ENCODE results near the gene LRRC59. TPM values are rescaled to one million over a fixed set of nuclear protein-coding genes. Genes with fewer than 3 reads are reported as not detected.

Gene LRRC59
- total RNA-seq, 4 donors from 2014 or later: 34.4 to 76.6 (median 50.3) TPM

- 34 to 42% methylated on average over 2 to 4 of the region's 8 CpGs for WGBS, 2 donors (ENCODE audit: low coverage in 1 of 2)
- no peak for ATAC-seq
- Histone ChIP-seq H3K27ac (no peak overlapping the region), H3K9me3 (no peaks in the 10 kb centered on the region), H3K4me1 (peaks cover 0 to 25% (median 5%) of the 10 kb centered on the region in 3 donors), H3K4me3 (no peak overlapping the region), H3K27me3 (no peaks in the 10 kb centered on the region), H3K36me3 (peaks cover 0 to 72% of the 10 kb centered on the region in 2 donors)
- no peak for TF ChIP-seq EP300 (IDR thresholded peaks at IDR 0.05)
- TF ChIP-seq POLR2AphosphoS5 (IDR thresholded peaks at IDR 0.05): no peak
- TF ChIP-seq CTCF (IDR thresholded peaks at IDR 0.05): no peak
Observed at GRCh38 chr17:50363217-50364060, 33.9 kb downstream of the LRRC59 start.

DNA sequence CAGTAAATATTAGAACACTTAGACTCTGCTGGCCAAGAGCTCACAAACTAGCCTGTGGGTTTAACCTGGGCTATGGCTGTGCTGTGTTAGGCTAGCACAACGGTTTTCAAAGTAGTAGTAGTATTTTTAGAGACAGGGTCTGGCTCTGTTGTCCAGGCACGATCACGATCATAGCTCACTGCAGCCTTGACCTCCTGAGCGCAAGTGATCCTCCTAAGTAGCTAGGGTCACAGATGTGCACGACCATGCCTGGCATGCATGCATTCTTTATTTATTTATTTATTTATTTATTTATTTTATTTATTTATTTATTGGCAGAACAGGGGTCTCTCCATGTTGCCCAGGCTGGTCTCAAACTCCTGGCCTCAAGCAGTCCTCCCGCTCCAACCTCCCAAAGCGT, 34.7 kb downstream of the LRRC59 start:
- no peak for ATAC-seq
- H3K4me1 ChIP-seq: peaks cover 0 to 25% (median 5%) of the 10 kb centered on the region in 3 donors
- H3K4me3 ChIP-seq: no peak overlapping the region
- H3K36me3 ChIP-seq: peaks cover 0 to 72% of the 10 kb centered on the region in 2 donors
- no peak for TF ChIP-seq EP300 (IDR thresholded peaks at IDR 0.05)
- no peak for TF ChIP-seq POLR2AphosphoS5 (IDR thresholded peaks at IDR 0.05)
- TF ChIP-seq CTCF (IDR thresholded peaks at IDR 0.05): no peak
- TF ChIP-seq POLR2A (IDR thresholded peaks at IDR 0.05): no peak
- peak overlapping the region in 1 of 4 donors; percentile 37 for H3K27ac ChIP-seq
- WGBS, 2 donors (ENCODE audit: low coverage in 1 of 2): 64 to 72% methylated on average over 5 of the region's 7 CpGs
- no peaks in the 10 kb centered on the region for H3K27me3 ChIP-seq
- H3K9me3 ChIP-seq: no peaks in the 10 kb centered on the region

GRCh38 chr17:50361561-50362480, 35.5 kb downstream of the LRRC59 start:
- H3K27ac ChIP-seq: peak overlapping the region in 2 of 4 donors; percentile 37 to 50
- 26 to 35% methylated on average over 7 of the region's 11 CpGs for WGBS, 2 donors (ENCODE audit: low coverage in 1 of 2)
- H3K36me3 ChIP-seq: peaks cover 0 to 72% of the 10 kb centered on the region in 2 donors
- H3K9me3 ChIP-seq: no peaks in the 10 kb centered on the region
- no peaks in the 10 kb centered on the region for H3K27me3 ChIP-seq
- H3K4me3 ChIP-seq: no peak overlapping the region
- H3K4me1 ChIP-seq: peaks cover 0 to 25% (median 5%) of the 10 kb centered on the region in 3 donors
- TF ChIP-seq POLR2A (IDR thresholded peaks at IDR 0.05) (no peak), POLR2AphosphoS5 (IDR thresholded peaks at IDR 0.05) (no peak), EP300 (IDR thresholded peaks at IDR 0.05) (no peak), CTCF (IDR thresholded peaks at IDR 0.05) (peak in 3 of 4 experiments; percentile 53 to 69 (median 61))
- peak; percentile 41 for ATAC-seq

DNA sequence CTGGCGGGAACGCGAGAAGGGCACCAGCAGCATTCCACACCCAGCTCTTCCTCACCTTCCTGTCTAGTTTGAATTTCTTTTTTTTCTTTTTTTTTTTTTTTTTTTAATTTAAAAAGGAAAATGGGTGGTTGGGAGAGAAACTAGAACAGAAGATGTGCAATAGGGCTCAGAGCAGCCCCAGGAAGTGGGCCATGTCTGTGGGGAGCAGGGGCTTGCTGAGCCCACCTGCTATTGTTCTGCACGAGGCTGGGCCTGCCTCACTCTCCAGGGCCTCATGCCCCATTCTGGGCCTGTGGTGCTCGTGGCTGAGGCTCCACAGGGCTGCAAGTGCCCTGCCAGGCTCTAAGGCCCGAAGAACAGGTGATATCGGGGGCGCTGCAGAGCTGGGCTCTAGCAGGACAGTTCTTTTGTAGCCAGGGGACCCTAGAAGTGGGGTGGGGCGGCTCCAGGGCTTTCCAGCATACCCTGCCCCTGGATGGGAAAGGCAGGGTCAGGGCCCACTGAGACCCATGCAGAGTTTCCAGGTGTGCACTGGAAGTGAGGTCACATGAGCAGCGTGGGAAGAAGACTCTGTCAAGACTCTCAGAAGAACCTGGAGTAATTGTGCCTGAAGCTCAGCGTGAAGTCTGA, 36.7 kb downstream of the LRRC59 start:
- Histone ChIP-seq H3K36me3 (peaks cover 0 to 72% of the 10 kb centered on the region in 2 donors), H3K27me3 (no peaks in the 10 kb centered on the region), H3K4me3 (no peak overlapping the region), H3K9me3 (no peaks in the 10 kb centered on the region), H3K27ac (no peak overlapping the region), H3K4me1 (peaks cover 0 to 25% (median 5%) of the 10 kb centered on the region in 3 donors)
- ATAC-seq: no peak
- TF ChIP-seq EP300 (IDR thresholded peaks at IDR 0.05) (no peak), POLR2A (IDR thresholded peaks at IDR 0.05) (no peak), POLR2AphosphoS5 (IDR thresholded peaks at IDR 0.05) (no peak), CTCF (IDR thresholded peaks at IDR 0.05) (no peak)
- WGBS, 2 donors (ENCODE audit: low coverage in 1 of 2): 64 to 92% methylated on average over 4 of the region's 11 CpGs
